HG02852 (cell line): ENCODE measurements around the gene NID1.
"Not testable (repeated sequence)": the region's sequence is repeated elsewhere in the genome, so short reads cannot be mapped to it uniquely, and the experiment has no call there.

Experiments used
- ATAC-seq: cut with Tn5 transposase; IDR thresholded peaks from one replicate; pipeline ENCODE4 v1.9.1; 2021; ENCODE audit warnings: mild to moderate bottlenecking, moderate library complexity; ENCODE audit not compliant: unreplicated experiment

Gene NID1

DNA sequence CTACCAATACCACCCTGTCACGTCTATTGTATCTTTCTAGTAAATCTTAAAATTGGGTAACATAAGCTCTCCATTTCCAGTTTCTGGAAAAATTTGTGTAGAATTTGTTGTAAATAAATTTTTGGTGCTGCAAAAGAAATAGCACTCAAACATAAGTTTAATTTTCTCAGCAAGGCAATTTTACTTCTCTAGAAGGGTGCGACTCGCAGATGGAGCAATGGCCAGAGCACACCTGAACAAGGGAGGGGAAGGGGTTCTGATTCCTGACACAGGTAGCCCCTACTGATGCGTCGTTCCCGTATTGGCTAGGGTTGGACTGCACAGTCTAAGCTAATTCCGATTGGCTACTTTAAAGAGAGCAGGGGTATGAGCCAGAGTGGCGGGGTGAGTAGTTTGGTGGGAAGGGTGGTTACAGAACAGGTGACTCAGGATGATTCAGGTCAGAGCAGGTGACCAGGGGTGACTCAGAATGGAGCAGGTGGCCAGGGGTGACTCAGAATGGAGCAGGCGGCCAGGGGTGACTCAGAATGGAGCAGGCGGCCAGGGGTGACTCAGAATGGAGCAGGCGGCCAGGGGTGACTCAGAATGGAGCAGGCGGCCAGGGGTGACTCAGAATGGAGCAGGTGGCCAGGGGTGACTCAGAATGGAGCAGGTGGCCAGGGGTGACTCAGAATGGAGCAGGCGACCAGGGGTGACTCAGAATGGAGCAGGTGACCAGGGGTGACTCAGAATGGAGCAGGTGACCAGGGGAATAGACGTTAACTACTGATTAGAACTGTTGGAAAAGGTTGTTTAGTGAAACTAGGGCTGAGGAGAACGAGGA lies 32.0 kb upstream of the NID1 start:
- ATAC-seq = not testable (repeated sequence)

- no peak for ATAC-seq
Observed at GRCh38 chr1:236095705-236096520, 31.0 kb upstream of the NID1 start.

GRCh38 chr1:236092899-236093298 lies 28.0 kb upstream of the NID1 start:
- ATAC-seq = no peak

- ATAC-seq = no peak
Observed at GRCh38 chr1:236091933-236092318, 27.0 kb upstream of the NID1 start.

DNA sequence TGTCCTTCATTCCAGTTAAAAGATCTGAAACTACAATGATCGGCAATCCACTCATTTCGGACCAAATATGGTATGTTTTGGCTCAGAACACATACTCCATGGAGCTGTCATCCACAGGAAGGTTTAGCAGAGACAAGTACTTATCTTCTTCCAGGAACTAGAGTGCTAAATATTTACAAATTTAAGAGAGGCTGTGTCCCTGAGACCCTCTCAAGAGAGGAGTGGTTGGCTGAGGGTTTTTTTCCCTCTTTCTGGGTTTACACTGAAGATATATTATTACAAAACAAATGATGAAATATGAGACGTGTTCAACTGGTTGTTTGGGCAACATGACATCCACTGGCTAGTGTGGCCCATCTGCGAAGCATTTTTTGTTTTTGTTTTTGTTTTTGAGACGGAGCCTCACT lies 25.9 kb upstream of the NID1 start:
- no peak for ATAC-seq

DNA sequence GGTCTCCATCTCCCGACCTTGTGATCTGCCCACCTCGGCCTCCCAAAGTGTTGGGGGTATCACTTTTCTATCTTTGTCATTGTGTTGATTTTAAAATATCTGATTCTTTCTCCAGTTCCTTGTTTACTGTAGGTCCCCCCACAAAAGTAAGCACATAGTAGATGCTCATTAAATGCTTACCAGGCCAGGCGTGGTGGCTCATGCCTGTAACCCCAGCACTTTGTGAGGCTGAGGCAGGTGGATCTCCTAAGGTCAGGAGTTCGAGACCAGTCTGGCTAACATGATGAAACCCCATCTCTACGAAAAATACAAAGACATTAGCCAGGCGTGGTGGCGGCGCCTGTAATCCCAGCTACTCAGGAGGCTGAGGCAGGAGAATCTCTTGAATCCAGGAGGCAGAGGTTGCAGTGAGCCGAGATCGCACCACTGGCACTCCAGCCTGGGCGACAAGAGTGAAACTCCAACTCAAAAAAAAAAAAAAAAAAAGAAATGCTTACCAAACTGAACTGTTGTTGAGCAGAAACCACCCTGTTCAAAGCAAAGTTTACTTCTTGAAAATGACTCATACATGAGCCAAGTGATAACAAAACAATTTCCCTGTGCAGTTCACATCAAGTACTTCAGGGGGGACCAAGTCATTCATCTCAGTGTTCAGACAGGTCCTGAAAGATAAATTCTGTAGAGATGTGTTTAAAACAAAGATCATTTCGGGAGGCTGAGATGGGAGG lies 24.3 kb upstream of the NID1 start:
- peak; percentile 52 for ATAC-seq

- no peak for ATAC-seq
Observed at GRCh38 chr1:236086537-236086936, 21.6 kb upstream of the NID1 start.

- no peak for ATAC-seq
Observed at GRCh38 chr1:236085545-236086159, 20.8 kb upstream of the NID1 start.

GRCh38 chr1:236084386-236084730 lies 19.5 kb upstream of the NID1 start:
- ATAC-seq = no peak

DNA sequence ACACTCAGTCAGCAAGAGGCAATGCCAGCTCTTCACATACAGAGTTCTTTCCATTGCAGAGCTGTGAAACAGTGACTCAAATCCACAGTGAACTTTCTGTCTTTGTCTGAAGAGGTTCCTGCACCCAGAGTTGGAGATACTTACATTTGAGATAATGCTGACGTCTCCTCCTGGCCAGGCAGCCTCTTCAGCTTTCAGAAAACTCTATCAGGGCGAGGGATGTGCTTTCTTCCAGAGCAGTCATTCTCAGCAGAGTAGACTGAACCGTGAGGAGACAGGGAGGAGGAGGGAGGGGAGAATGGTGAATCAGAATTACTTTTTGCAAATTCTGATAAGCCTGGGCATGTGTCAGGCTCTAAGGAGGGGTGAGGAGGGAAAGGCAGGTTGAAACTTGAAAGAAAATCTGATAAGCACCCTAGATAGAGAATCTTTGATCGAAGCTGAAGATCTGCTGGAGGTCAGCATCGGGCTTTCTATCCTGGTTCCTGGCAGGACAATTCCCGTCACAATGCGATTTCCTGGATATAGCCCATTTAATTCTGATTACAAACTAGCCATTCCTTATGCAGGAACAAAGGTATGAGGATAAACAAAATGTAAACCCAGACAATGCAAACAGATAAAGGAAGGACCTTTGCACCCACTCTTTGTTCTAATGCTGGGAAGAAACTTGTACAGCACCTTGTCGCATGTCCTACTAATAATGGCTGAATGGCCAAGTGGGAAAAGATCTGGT lies 18.9 kb upstream of the NID1 start:
- ATAC-seq = no peak

- no peak for ATAC-seq
Observed at GRCh38 chr1:236082526-236082925, 17.6 kb upstream of the NID1 start.

DNA sequence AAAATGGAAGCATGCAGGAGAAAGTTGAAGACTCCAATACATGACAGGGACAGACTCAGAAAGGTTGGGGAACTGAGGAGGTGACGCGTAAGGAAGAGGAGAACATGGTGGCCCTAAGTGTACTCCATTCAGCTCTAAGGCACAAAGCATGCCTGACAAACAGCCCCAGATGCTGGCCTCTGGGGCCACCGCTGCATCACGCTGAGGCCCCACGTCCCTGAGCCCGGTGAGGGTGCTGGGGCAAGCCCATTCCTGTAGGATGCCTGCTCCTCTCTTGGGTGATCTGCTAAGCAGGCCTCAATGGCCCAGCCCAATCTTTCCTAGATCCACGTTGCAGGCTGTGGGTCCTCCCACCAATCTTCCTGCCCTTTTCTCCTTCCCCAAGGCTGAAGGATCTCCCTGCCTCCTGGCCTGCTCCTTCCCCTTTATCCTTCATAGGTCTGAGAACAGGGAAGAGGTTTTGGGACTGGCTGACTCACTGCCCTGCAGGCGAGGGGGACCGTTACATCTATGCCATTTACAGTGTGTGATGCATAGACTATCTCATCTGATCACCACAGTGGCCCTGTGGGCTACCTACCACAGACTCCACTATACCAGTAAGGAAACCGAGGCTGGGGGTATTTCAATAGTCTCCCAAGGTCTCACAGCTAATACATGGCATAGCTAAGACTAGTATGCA lies 16.8 kb upstream of the NID1 start:
- ATAC-seq = no peak

DNA sequence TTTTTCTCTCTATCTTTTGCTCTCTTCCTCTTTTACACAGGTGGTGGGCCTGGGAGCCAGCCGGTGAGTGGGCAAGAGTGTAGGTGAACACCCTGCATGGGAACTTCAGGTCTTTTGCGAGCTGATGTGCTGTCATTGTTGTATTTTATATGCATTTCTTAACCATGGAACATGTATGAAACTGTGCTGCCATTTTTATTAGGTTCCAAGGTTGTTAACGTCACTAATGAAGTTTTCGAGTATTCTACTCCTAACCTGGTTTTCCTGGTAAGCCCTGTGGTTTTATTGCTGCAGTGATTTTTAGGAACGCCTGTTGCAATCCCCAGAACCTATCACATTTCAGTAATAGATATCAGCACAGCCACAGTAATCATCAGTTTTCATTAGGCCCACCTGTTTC lies 14.8 kb upstream of the NID1 start:
- no peak for ATAC-seq

DNA sequence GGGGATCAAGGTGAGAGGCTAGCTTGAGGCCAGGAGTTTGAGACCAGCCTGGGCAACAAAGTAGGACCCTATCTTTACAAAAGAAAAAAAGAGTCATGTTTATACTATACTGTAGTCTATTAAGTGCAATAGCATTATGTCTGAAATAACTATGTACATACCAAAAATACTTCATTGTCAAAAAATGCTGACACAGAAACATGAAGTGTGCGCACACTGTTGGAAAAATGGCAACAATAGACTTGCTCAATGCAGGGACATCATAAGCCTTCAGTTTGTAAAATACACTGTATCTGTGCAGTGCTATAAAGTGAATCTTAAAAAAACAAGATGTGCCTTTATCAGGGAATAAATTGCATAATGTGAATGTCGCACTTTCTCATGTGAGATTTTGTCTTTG lies 14.1 kb upstream of the NID1 start:
- no peak for ATAC-seq

DNA sequence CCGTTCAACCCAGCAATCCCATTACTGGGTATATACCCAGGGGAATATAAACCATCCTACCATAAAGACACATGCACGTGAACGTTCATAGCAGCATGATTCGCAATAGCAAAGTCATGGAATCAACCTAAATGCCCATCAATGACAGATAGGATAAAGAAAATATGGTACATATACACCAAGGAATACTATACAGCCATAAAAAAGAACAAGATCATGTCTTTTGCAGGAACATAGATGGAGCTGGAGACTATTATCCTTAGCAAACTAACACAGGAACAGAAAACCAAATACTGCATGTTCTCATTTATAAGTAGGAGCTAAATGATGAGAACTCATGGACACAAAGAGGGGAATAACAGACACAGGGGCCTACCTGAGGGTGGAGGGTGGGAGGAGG lies 13.2 kb upstream of the NID1 start:
- not testable (repeated sequence) for ATAC-seq

DNA sequence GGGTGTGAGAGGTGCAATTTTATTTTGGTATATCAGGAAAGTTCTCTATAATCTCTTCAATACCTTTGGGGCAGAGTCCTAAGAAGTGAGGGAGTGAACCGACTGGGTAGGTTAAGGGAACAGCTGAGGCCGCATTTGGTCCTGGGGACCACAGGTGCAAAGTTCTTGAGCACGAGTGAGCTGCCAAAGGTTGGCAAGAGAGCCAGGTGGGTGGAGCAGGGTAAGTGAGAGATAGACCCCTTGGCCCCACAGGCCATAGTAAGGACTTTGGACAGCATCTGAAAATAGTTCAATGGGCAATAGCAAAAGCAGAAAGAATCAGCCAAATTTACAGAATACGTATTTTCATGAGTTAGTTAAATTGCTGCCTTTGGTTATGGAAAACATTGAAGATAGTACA lies 11.0 kb upstream of the NID1 start:
- no peak for ATAC-seq

DNA sequence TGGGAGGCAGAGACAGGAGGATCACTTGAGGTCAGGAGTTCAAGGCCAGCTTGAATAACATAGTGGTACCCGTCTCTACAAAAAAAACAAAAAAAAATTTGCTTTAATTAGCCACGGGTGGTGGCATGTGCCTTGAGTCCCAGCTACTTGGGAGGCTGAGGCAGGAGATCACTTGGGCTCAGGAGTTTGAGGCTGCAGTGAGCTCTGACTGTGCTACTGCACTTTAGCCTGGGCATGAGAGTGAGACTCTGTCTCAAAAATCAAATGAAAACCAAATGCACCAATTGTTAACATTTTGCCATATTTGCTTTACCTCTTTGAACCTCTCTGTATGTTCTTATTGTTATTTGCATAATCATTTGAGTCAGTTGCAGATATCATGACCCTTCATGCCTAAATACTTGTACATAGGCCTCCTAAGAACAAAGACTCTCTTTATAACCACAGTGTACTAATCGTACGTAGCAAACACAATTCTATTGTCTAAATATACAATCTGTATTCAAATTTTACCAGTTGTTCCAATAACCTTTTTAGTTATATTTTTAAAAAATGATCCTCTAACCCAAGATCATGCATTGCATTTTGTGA lies 8.5 kb upstream of the NID1 start:
- ATAC-seq = no peak

DNA sequence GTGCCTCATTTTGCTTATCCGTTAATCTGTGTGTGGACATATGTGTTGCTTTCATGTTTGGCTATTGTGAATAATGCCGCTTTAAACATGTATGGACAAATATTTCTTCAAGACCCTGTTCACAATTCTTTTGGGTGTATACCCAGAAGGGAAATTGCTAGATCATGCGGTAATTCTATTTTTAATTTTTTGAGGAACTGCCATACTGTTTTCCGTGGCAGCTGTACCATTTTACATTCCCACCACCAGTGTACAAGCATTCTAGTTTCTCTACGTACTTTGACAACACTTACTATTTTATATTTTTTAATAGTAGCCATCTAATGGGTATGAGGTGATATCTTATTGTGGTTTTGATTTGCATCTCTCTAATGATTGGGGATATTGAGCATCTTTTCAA lies 7.1 kb upstream of the NID1 start:
- no peak for ATAC-seq

GRCh38 chr1:236070753-236071152 lies 5.9 kb upstream of the NID1 start:
- ATAC-seq = no peak

DNA sequence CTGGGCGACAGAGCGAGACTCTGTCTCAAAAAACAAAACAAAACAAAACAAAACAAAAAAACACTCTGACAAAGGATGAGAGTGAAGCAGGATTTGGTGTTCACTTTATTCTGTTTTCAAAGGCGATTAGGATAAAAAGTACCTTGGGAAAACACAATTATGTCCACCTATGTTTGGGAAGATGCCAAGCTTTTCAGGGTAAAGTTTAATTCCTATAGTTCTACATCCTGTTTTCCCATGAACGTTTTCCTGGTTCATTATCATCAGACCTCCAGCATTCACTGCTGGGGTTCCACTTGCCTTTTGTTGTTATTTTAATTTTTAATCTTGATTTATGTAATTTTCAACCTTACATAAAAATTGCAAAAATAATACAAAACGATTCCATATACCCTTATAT lies 4.9 kb upstream of the NID1 start:
- ATAC-seq = no peak
